B cell (primary cell): ENCODE measurements around the gene SKAP1. TPM values are rescaled to one million over a fixed set of nuclear protein-coding genes. Genes with fewer than 3 reads are reported as not detected.

Source experiments
- ATAC-seq: fragments of 200-7000 bp; cut with Tn5 transposase; one replicate; pipeline ENCODE4 v1.10.0; 2021; ENCODE audit warnings: low read depth, mild to moderate bottlenecking, moderate number of reproducible peaks, moderate library complexity
- CTCF ChIA-PET: fragments of 350-600 bp; sonication (Branson Sonifier 250); formaldehyde crosslinking; loops from one replicate; lab custom pipeline; 2021; ENCODE audit warnings: antibody characterized with exemption, inconsistent platforms; lab: Charles Lee
- POLR2A ChIA-PET: fragments of 350-600 bp; sonication (Branson Sonifier 250); formaldehyde crosslinking; loops from one replicate; lab custom pipeline; 2021; ENCODE audit warnings: antibody characterized with exemption; lab: Charles Lee
- DNase-seq: peaks from one replicate; pipeline ENCODE4 v3.0.0; 2013
- H2AFZ ChIP-seq: 2 replicates; pipeline ENCODE4 v1.6.1; 2012; ENCODE audit warnings: mild to moderate bottlenecking, low read depth, low read length; ENCODE audit not compliant: insufficient read depth, poor library complexity, severe bottlenecking
- H3K27ac ChIP-seq, 2 donors: 1 replicate in 1 of 2; 2 replicates in 1 of 2; pipeline ENCODE4 v1.5.1; 2012 to 2013; ENCODE audit warnings: low read length in 2 of 2, mild to moderate bottlenecking in 2 of 2, moderate library complexity in 1 of 2
- H3K27me3 ChIP-seq, 4 experiments: fragments of 200-600 bp in 1 of 4; sonication (generic) in 1 of 4; replicated peaks in 1 of 4; 1 replicate in 2 of 4; 2 replicates in 2 of 4; pipeline versions ENCODE4 v1.6.1 to v1.7.0; 2013 to 2016; ENCODE audit warnings: low read length in 3 of 4, mild to moderate bottlenecking in 2 of 4, mixed read lengths in 1 of 4, moderate library complexity in 1 of 4; ENCODE audit not compliant: insufficient read depth in 4 of 4, control insufficient read depth in 3 of 4; ENCODE audit errors: control extremely low read depth in 1 of 4
- H3K36me3 ChIP-seq, 2 experiments: replicated peaks in 1 of 2; 1 replicate in 1 of 2; 2 replicates in 1 of 2; pipeline versions ENCODE4 v1.6.1 to v1.7.1; 2013; ENCODE audit warnings: low read length in 1 of 2; ENCODE audit not compliant: insufficient read depth in 2 of 2, control insufficient read depth in 1 of 2; ENCODE audit errors: control extremely low read depth in 1 of 2, extremely low read depth in 1 of 2
- H3K4me1 ChIP-seq, 2 donors: fragments of 200-600 bp in 1 of 2; sonication (generic) in 1 of 2; 1 replicate in 1 of 2; 2 replicates in 1 of 2; pipeline versions ENCODE4 v1.5.1 to v1.6.1; 2013 to 2017; ENCODE audit warnings: low read length in 2 of 2; ENCODE audit not compliant: control insufficient read depth in 2 of 2, insufficient read depth in 2 of 2
- H3K4me2 ChIP-seq: replicated peaks from 2 replicates; pipeline ENCODE3; 2012; ENCODE audit warnings: mild to moderate bottlenecking, low read depth, low read length; ENCODE audit not compliant: poor library complexity, severe bottlenecking
- H3K4me3 ChIP-seq, 5 experiments: fragments of 200-600 bp in 1 of 5; sonication (generic) in 1 of 5; 1 replicate in 3 of 5; 2 replicates in 2 of 5; pipeline versions ENCODE4 v1.5.1 to v1.7.0; 2011 to 2016; ENCODE audit warnings: low read length in 4 of 5, mild to moderate bottlenecking in 4 of 5, low read depth in 2 of 5, control low read depth in 1 of 5, moderate library complexity in 1 of 5; ENCODE audit not compliant: insufficient read depth in 1 of 5; ENCODE audit errors: control extremely low read depth in 1 of 5, extremely low read depth in 1 of 5
- H3K79me2 ChIP-seq: fragments of 200-600 bp; sonication (generic); one replicate; pipeline ENCODE4 v1.6.0; 2016; ENCODE audit warnings: low read length; ENCODE audit not compliant: control insufficient read depth, insufficient read depth
- H3K9ac ChIP-seq: fragments of 200-600 bp; sonication (generic); 2 replicates; pipeline ENCODE4 v1.6.1; 2017; ENCODE audit warnings: mild to moderate bottlenecking, low read length, moderate library complexity
- H3K9me3 ChIP-seq, 3 donors: one replicate each; pipeline versions ENCODE4 v1.6.1 to v1.7.1; 2013; ENCODE audit warnings: low read length in 2 of 3; ENCODE audit not compliant: control insufficient read depth in 2 of 3, insufficient read depth in 1 of 3; ENCODE audit errors: control extremely low read depth in 1 of 3
- H4K20me1 ChIP-seq: 2 replicates; pipeline ENCODE4 v1.6.0; 2012; ENCODE audit warnings: mild to moderate bottlenecking, low read length; ENCODE audit not compliant: insufficient read depth, control insufficient read depth, poor library complexity, severe bottlenecking
- H3K27ac Mint-ChIP-seq: one replicate; pipeline ENCODE4 v1.8.0; 2021; ENCODE audit warnings: mixed read lengths
- H3K27me3 Mint-ChIP-seq: one replicate; pipeline ENCODE4 v1.8.0; 2021; ENCODE audit warnings: mixed read lengths
- H3K4me1 Mint-ChIP-seq: one replicate; pipeline ENCODE4 v1.8.0; 2021; ENCODE audit warnings: mixed read lengths
- H3K4me3 Mint-ChIP-seq: one replicate; pipeline ENCODE4 v1.8.0; 2021; ENCODE audit warnings: mixed read lengths
- H3K9me3 Mint-ChIP-seq: one replicate; pipeline ENCODE4 v1.8.0; 2022; ENCODE audit warnings: mixed read lengths; ENCODE audit not compliant: insufficient read depth
- EZH2 ChIP-seq: IDR thresholded peaks from 2 replicates; pipeline ENCODE4 v1.6.1; 2012; ENCODE audit warnings: borderline replicate concordance, low read depth, mild to moderate bottlenecking, moderate library complexity, low read length; ENCODE audit not compliant: insufficient read depth, poor library complexity, severe bottlenecking
- whole genome bisulfite sequencing: methylation state at CpG from one replicate; pipeline ENCODE4 v1.1.5; 2013; ENCODE audit warnings: missing lambda C conversion rate; ENCODE audit not compliant: insufficient coverage; 5-methylcytosine and 5-hydroxymethylcytosine counted together
- intact Hi-C: fragments of 100-400 bp; cut with micrococcal nuclease; formaldehyde crosslinking; loops from one replicate; pipeline ENCODE4 v1.10.0; 2022
- polyA plus RNA-seq: library from polyadenylated mRNA; depleted of rRNA; stranded (reverse); fragments of >200 nt; gene quantifications from 2 replicates; pipeline ENCODE4 v1.2.3, GENCODE V29; 2012
- total RNA-seq, 2 donors: library from RNA; stranded (reverse); fragments of 120-200 nt in 1 of 2; gene quantifications; 1 replicate in 1 of 2; 2 replicates in 1 of 2; pipeline versions ENCODE4 v1.2.3 to v1.2.4, GENCODE V29; 2013 to 2022
- TF ChIP-seq, protein P1 (sequence below): fragments of 200-600 bp; IDR thresholded peaks from one replicate; pipeline ENCODE4 v1.8.0; 2022; ENCODE audit warnings: antibody characterized with exemption, mild to moderate bottlenecking

SKAP1 gene
- total and polyA plus RNA-seq, 2 donors (not counting 1 experiment from before 2014, with no cell fraction given): 33.1 to 37.3 TPM

DNA sequence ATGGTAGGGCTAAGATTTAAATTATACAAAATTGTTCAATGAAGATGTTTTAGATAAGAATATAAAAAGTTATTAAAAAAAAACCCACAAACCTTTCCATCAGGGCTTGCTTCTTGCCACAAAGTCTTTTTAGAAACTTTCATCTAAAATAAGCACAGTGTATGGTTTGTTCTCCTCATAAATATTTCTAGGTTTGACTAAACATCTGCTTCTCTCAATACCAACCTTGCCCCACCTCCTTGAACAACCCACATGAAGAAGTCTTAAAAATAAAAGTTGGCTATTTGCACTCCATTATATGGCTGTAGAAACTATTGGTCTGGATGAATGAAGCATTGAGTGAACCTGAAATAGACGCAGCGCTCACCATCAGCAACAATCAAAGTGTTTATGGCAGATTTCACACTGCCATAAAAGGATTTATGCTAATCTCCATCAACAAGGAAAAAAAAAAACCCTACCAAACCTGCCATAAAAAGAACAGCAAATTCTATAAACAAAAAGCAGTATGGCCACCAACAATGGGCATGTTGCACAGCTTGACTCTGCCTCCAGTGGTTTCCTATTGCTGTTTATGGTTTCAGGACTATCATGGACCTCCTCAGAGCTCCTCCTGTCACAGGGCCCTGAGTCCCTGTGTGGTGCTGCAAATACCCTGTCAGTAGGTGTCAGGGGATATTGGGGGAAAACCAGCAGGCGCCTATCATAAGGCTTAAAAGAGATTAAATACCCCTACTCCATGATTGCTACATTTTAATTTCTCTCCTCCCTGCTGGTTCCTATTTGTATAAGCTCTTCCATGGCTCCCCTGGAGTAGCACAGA is 284.8 kb downstream of the SKAP1 start:
- Histone ChIP-seq H3K4me2 (no peak overlapping the region), H3K9ac (no peak overlapping the region), H3K4me3 (no peak overlapping the region), H4K20me1 (no peaks in the 10 kb centered on the region), H3K27ac (no peak overlapping the region), H3K9me3 (no peaks in the 10 kb centered on the region), H3K79me2 (no peaks in the 10 kb centered on the region), H3K36me3 (peaks cover 0 to 5% of the 10 kb centered on the region in 2 experiments), H3K27me3 (no peaks in the 10 kb centered on the region), H3K4me1 (no peaks in the 10 kb centered on the region), H2AFZ (no peak overlapping the region)
- H3K4me3 Mint-ChIP-seq: no peak overlapping the region
- H3K27ac Mint-ChIP-seq: no peak overlapping the region
- CTCF ChIA-PET: no interaction called here
- TF ChIP-seq, protein P1, sequence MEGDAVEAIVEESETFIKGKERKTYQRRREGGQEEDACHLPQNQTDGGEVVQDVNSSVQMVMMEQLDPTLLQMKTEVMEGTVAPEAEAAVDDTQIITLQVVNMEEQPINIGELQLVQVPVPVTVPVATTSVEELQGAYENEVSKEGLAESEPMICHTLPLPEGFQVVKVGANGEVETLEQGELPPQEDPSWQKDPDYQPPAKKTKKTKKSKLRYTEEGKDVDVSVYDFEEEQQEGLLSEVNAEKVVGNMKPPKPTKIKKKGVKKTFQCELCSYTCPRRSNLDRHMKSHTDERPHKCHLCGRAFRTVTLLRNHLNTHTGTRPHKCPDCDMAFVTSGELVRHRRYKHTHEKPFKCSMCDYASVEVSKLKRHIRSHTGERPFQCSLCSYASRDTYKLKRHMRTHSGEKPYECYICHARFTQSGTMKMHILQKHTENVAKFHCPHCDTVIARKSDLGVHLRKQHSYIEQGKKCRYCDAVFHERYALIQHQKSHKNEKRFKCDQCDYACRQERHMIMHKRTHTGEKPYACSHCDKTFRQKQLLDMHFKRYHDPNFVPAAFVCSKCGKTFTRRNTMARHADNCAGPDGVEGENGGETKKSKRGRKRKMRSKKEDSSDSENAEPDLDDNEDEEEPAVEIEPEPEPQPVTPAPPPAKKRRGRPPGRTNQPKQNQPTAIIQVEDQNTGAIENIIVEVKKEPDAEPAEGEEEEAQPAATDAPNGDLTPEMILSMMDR: no peak
- no peak for TF ChIP-seq EZH2
- ATAC-seq (no peak), DNase-seq (no peak)
- intact Hi-C loops: no loop called here
- H3K4me1 Mint-ChIP-seq: peaks cover 8% of the 10 kb centered on the region
- no peaks in the 10 kb centered on the region for H3K27me3 Mint-ChIP-seq
- WGBS: 100% methylated on average over 2 of the region's 3 CpGs
- POLR2A ChIA-PET: no interaction called here
- H3K9me3 Mint-ChIP-seq: no peaks in the 10 kb centered on the region

DNA sequence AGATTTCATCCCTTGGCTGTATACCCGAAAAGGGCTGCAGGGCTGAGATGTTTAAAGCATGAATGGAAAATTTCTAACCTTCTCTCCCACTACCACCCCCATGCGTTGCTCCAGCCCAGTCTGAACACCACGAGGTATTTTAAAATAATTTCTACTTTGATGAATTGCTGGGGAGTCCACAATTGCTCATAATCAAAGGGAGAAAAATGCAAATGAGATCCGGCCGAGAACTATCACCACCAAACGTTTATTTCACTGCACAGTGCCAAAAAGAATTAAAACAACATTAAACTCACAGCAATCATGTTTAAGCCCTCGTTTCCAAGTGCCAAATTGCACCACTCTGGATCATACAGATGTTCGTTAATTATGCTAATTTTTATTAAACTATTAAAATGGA is 285.8 kb downstream of the SKAP1 start:
- Histone ChIP-seq H3K9me3 (no peaks in the 10 kb centered on the region), H3K4me2 (no peak overlapping the region), H3K27me3 (no peaks in the 10 kb centered on the region), H3K36me3 (peaks cover 0 to 5% of the 10 kb centered on the region in 2 experiments), H3K79me2 (no peaks in the 10 kb centered on the region), H4K20me1 (no peaks in the 10 kb centered on the region), H3K9ac (no peak overlapping the region), H3K27ac (no peak overlapping the region), H3K4me1 (no peaks in the 10 kb centered on the region), H3K4me3 (no peak overlapping the region), H2AFZ (no peak overlapping the region)
- H3K9me3 Mint-ChIP-seq: no peaks in the 10 kb centered on the region
- no peak overlapping the region for H3K4me3 Mint-ChIP-seq
- TF ChIP-seq, protein P1: no peak
- no peak for TF ChIP-seq EZH2
- CTCF ChIA-PET: no interaction called here
- DNase-seq (no peak), ATAC-seq (no peak)
- no peak overlapping the region for H3K27ac Mint-ChIP-seq
- intact Hi-C loops: no loop called here
- WGBS: 82% methylated on average over 2 of the region's 8 CpGs
- POLR2A ChIA-PET: no interaction called here
- H3K27me3 Mint-ChIP-seq: no peaks in the 10 kb centered on the region
- peaks cover 15% of the 10 kb centered on the region for H3K4me1 Mint-ChIP-seq
